ENCODE data around the gene TMTC2.
"Not testable (repeated sequence)": the region's sequence is repeated elsewhere in the genome, so short reads cannot be mapped to it uniquely, and the experiment has no call there.

Gene TMTC2

DNA sequence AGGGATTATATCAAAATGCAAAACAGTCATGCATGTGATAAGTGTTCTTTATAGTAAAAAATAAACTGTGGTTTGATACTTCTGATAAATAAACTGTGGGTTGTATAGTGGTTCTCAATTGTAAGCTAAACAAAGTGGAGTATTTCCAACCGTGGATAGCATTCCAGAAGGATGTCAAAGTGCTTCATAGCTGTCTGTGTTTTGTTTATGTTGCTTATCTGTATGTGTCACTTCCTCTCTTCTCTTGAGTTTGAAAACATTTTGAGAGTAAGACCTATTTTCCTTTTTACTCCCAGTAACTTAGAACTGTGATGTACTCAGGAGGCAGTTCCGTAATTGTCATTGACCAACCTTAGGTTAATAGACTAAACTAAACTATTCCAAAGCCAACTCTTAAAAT, 415.8 kb downstream of the TMTC2 start:
- Histone ChIP-seq H3K36me3 (ENCODE audit: insufficient read depth, insufficient read length, low read length) (no peaks in the 10 kb centered on the region), H3K9ac (ENCODE audit: insufficient read length, low read depth) (no peak overlapping the region), H3K4me3 (ENCODE audit: insufficient read length, low read depth) (no peak overlapping the region), H3K9me3 (ENCODE audit: insufficient read depth, low read length) (no peaks in the 10 kb centered on the region), H3K27me3 (ENCODE audit: insufficient read depth, insufficient read length) (no peaks in the 10 kb centered on the region), H3K4me1 (ENCODE audit: insufficient read depth, insufficient read length) (no peaks in the 10 kb centered on the region)
- DNase-seq (ENCODE audit: low read depth, low spot score) = no peak
- no peak for TF ChIP-seq YY1 (IDR thresholded peaks at IDR 0.05; ENCODE audit: insufficient read depth, insufficient read length)
- no peak for TF ChIP-seq ZNF274 (IDR thresholded peaks at IDR 0.05; ENCODE audit: low read depth, low read length)
- no peak for TF ChIP-seq SUZ12 (IDR thresholded peaks at IDR 0.05; ENCODE audit: extremely low read depth, insufficient read depth, insufficient read length)

DNA sequence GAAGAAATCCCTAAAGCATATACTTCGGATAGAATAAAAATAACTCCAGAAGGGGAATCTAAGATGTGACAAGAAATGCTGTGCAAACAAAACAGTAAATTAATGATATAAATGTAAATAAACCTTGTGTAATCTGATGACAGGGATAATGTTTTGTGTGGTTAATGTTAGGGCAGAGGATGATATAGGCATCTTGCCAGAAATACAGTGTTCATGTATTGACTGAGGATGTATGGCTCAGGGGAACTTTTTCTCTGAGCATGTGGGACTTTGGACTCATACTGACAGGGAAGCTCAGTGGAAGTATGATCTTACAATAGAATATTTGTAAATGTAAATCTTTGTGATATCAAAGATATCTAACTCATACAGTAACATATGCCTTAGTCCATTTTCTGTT, 420.2 kb downstream of the TMTC2 start:
- Histone ChIP-seq H3K4me3 (ENCODE audit: insufficient read length, low read depth) (no peak overlapping the region), H3K9ac (ENCODE audit: insufficient read length, low read depth) (no peak overlapping the region), H3K4me1 (ENCODE audit: insufficient read depth, insufficient read length) (no peaks in the 10 kb centered on the region), H3K27me3 (ENCODE audit: insufficient read depth, insufficient read length) (no peaks in the 10 kb centered on the region), H3K9me3 (ENCODE audit: insufficient read depth, low read length) (no peaks in the 10 kb centered on the region), H3K36me3 (ENCODE audit: insufficient read depth, insufficient read length, low read length) (no peaks in the 10 kb centered on the region)
- DNase-seq (ENCODE audit: low read depth, low spot score) = no peak
- no peak for TF ChIP-seq SUZ12 (IDR thresholded peaks at IDR 0.05; ENCODE audit: extremely low read depth, insufficient read depth, insufficient read length)

DNA sequence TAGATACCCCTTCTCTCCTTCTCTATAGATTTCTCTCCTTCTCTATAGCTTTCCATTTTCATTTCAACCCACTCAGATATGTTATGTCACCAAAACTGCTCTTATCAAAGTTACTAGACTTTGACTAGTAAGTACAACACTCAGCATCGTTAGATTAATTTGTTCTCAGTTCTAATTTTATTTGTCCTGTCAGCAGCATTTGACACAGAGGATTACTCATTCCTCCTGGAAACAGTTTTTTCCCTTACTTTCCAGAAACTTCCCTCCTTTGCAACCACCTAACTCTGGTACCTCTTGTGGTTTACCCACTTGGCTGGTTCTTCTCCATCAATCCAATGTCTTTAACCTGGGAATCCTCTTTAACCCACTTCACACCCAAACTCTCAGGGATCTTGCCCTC, 423.7 kb downstream of the TMTC2 start:
- H3K36me3 ChIP-seq (ENCODE audit: insufficient read depth, insufficient read length, low read length) = no peaks in the 10 kb centered on the region
- no peaks in the 10 kb centered on the region for H3K27me3 ChIP-seq (ENCODE audit: insufficient read depth, insufficient read length)
- H3K9me3 ChIP-seq (ENCODE audit: insufficient read depth, low read length) = no peaks in the 10 kb centered on the region
- DNase-seq (ENCODE audit: low read depth, low spot score) = no peak
- no peak overlapping the region for H3K4me3 ChIP-seq (ENCODE audit: insufficient read length, low read depth)
- H3K9ac ChIP-seq (ENCODE audit: insufficient read length, low read depth) = no peak overlapping the region
- no peaks in the 10 kb centered on the region for H3K4me1 ChIP-seq (ENCODE audit: insufficient read depth, insufficient read length)
- no peak for TF ChIP-seq YY1 (IDR thresholded peaks at IDR 0.05; ENCODE audit: insufficient read depth, insufficient read length)
- no peak for TF ChIP-seq ZNF274 (IDR thresholded peaks at IDR 0.05; ENCODE audit: low read depth, low read length)
- TF ChIP-seq SUZ12 (IDR thresholded peaks at IDR 0.05; ENCODE audit: extremely low read depth, insufficient read depth, insufficient read length) = no peak

DNA sequence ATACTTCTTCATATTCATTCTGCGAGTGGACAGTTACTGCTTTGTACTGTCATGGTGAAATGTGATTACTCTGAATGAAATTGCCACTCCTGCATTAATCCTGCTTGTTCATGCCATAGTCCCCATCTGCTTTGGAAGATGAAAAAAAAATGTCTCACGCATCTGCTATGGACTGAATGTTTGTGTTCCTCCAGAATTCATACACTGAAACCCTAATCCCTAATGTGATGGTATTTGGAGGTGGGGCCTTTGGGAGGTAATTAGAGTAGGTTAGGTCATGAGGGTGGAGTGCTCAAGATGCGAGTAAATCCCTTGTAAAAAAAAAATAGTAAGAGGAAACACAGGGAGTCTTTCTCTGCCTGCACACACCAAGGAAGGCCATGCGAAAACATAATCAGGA, 427.2 kb downstream of the TMTC2 start:
- H3K9me3 ChIP-seq (ENCODE audit: insufficient read depth, low read length) = no peaks in the 10 kb centered on the region
- no peak overlapping the region for H3K4me3 ChIP-seq (ENCODE audit: insufficient read length, low read depth)
- no peak for TF ChIP-seq SUZ12 (IDR thresholded peaks at IDR 0.05; ENCODE audit: extremely low read depth, insufficient read depth, insufficient read length)
- no peak for TF ChIP-seq ZNF274 (IDR thresholded peaks at IDR 0.05; ENCODE audit: low read depth, low read length)
- no peak for TF ChIP-seq YY1 (IDR thresholded peaks at IDR 0.05; ENCODE audit: insufficient read depth, insufficient read length)
- H3K9ac ChIP-seq (ENCODE audit: insufficient read length, low read depth) = no peak overlapping the region
- H3K36me3 ChIP-seq (ENCODE audit: insufficient read depth, insufficient read length, low read length) = no peaks in the 10 kb centered on the region
- H3K4me1 ChIP-seq (ENCODE audit: insufficient read depth, insufficient read length) = no peaks in the 10 kb centered on the region
- DNase-seq (ENCODE audit: low read depth, low spot score) = no peak
- no peaks in the 10 kb centered on the region for H3K27me3 ChIP-seq (ENCODE audit: insufficient read depth, insufficient read length)

DNA sequence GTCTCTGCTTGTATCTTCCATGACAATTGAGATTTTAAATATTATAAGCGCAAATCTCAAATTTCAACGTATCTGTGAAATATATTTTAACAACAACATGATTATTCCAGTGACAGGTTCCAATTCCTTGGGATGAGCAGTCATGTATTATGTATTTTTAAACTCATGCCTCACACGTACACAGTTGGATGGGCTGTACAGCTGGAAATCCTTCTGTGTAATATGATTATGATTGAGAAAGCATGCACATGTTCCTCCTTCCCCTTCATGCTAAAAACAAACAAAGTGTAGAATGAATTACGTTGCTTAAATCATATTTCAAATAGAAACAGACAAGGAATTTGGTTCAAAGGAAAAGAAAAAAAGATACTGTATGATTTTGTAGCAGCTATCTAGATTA, 428.3 kb downstream of the TMTC2 start:
- Histone ChIP-seq H3K4me3 (ENCODE audit: insufficient read length, low read depth) (no peak overlapping the region), H3K9me3 (ENCODE audit: insufficient read depth, low read length) (no peaks in the 10 kb centered on the region), H3K9ac (ENCODE audit: insufficient read length, low read depth) (no peak overlapping the region), H3K36me3 (ENCODE audit: insufficient read depth, insufficient read length, low read length) (no peaks in the 10 kb centered on the region), H3K27me3 (ENCODE audit: insufficient read depth, insufficient read length) (no peaks in the 10 kb centered on the region), H3K4me1 (ENCODE audit: insufficient read depth, insufficient read length) (no peaks in the 10 kb centered on the region)
- DNase-seq (ENCODE audit: low read depth, low spot score) = no peak
- TF ChIP-seq SUZ12 (IDR thresholded peaks at IDR 0.05; ENCODE audit: extremely low read depth, insufficient read depth, insufficient read length) = no peak
- no peak for TF ChIP-seq YY1 (IDR thresholded peaks at IDR 0.05; ENCODE audit: insufficient read depth, insufficient read length)
- no peak for TF ChIP-seq ZNF274 (IDR thresholded peaks at IDR 0.05; ENCODE audit: low read depth, low read length)

DNA sequence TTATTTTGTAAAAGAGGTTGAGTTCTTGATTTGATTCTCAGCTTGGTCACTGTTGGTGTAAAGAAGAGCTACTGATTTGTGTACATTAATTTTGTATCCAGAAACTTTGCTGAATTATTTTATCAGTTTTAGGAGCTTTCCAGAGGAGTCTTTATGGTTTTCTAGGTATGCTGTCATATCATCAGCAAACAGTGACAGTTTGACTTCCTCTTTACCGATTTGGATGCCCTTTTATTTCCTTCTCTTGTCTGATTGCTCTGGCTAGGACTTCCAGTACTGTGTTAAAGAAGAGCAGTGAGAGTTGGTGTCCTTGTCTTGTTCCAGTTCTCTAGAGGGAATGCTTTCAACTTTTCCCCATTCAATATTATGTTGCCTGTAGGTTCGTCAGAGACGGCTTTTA, 431.2 kb downstream of the TMTC2 start:
- H3K36me3 ChIP-seq (ENCODE audit: insufficient read depth, insufficient read length, low read length); H3K9me3 ChIP-seq (ENCODE audit: insufficient read depth, low read length); H3K4me3 ChIP-seq (ENCODE audit: insufficient read length, low read depth); DNase-seq (ENCODE audit: low read depth, low spot score); H3K4me1 ChIP-seq (ENCODE audit: insufficient read depth, insufficient read length); H3K27me3 ChIP-seq (ENCODE audit: insufficient read depth, insufficient read length); H3K9ac ChIP-seq (ENCODE audit: insufficient read length, low read depth): not testable (repeated sequence)

DNA sequence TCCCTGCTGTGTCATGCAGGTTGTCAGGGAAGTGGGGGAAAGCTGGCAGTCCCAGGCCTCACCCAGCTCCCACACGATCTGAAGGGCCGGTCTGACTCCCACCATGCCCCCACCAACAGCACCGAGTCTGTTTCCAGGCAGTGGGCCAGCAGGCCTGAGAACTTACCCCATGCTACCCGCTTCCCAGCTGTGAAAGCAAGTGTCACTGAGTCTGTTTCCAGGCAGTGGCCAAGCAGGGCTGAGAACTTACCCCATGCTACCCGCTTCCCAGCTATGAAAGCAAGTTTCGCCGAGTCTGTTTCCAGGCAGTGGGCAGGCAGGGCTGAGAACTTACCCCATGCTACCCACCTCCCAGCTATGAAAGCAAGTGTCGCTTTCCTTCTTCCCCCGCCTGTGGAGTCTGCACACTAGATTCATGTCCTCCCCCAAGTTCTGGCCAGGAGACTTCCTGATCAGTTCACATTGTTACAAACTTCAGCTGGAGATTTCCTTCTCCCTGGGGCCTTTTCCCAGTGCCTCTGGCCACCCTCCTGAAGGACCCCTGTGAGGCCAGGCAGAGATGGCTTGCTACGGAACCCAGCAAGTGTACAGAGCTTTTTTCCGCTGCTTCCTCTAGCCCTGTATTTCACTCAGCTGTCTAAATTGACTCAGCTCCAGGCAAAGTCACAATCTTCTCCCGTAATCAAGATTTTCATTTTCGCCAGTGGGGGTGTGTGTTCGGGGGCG, 435.4 kb downstream of the TMTC2 start:
- Histone ChIP-seq H3K4me1 (ENCODE audit: insufficient read depth, insufficient read length) (no peaks in the 10 kb centered on the region), H3K9ac (ENCODE audit: insufficient read length, low read depth) (no peak overlapping the region), H3K36me3 (ENCODE audit: insufficient read depth, insufficient read length, low read length) (no peaks in the 10 kb centered on the region), H3K9me3 (ENCODE audit: insufficient read depth, low read length) (no peaks in the 10 kb centered on the region), H3K4me3 (ENCODE audit: insufficient read length, low read depth) (no peak overlapping the region), H3K27me3 (ENCODE audit: insufficient read depth, insufficient read length) (no peaks in the 10 kb centered on the region)
- TF ChIP-seq ZNF274 (IDR thresholded peaks at IDR 0.05; ENCODE audit: low read depth, low read length) = no peak
- TF ChIP-seq SUZ12 (IDR thresholded peaks at IDR 0.05; ENCODE audit: extremely low read depth, insufficient read depth, insufficient read length) = no peak
- no peak for TF ChIP-seq YY1 (IDR thresholded peaks at IDR 0.05; ENCODE audit: insufficient read depth, insufficient read length)
- DNase-seq (ENCODE audit: low read depth, low spot score) = no peak

DNA sequence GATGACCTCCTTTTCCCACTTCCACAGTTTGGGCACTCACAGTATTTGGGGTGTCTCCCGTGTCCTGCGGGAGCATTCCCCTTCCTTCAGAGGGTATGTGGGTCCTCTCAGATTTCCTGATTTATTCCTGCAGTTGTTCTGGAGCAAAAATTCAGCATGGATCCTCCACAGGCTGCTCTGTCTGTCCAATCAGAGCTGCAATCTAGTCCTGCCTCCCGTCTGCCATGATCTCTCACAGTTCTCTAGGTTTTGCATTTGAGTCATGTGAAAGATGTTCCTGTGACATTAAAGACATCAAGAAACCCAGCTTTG, 435.9 kb downstream of the TMTC2 start:
- H3K4me3 ChIP-seq (ENCODE audit: insufficient read length, low read depth) = no peak overlapping the region
- no peak for DNase-seq (ENCODE audit: low read depth, low spot score)
- H3K36me3 ChIP-seq (ENCODE audit: insufficient read depth, insufficient read length, low read length) = no peaks in the 10 kb centered on the region
- H3K4me1 ChIP-seq (ENCODE audit: insufficient read depth, insufficient read length) = no peaks in the 10 kb centered on the region
- TF ChIP-seq ZNF274 (IDR thresholded peaks at IDR 0.05; ENCODE audit: low read depth, low read length) (no peak), YY1 (IDR thresholded peaks at IDR 0.05; ENCODE audit: insufficient read depth, insufficient read length) (no peak), SUZ12 (IDR thresholded peaks at IDR 0.05; ENCODE audit: extremely low read depth, insufficient read depth, insufficient read length) (no peak)
- no peaks in the 10 kb centered on the region for H3K9me3 ChIP-seq (ENCODE audit: insufficient read depth, low read length)
- no peak overlapping the region for H3K9ac ChIP-seq (ENCODE audit: insufficient read length, low read depth)
- H3K27me3 ChIP-seq (ENCODE audit: insufficient read depth, insufficient read length) = no peaks in the 10 kb centered on the region
